ENCODE measurements around the gene URB1.

GRCh38 chr21:32322103-32322502 is 70.7 kb downstream of the URB1 start:
- TF ChIP-seq CTCF (IDR thresholded peaks at IDR 0.05) (no peak), RAD21 (conservative IDR thresholded peaks at IDR 0.05 in 1 of 2, IDR thresholded peaks at IDR 0.05 in 1 of 2) (no peak), SMC3 (IDR thresholded peaks at IDR 0.05) (no peak), POLR2A (IDR thresholded peaks at IDR 0.05; ENCODE audit: low read length) (no peak), HDAC2 (IDR thresholded peaks at IDR 0.05) (no peak), MAX (IDR thresholded peaks at IDR 0.05) (no peak), ELK1 (IDR thresholded peaks at IDR 0.05; ENCODE audit: low read depth, low read length) (no peak), CHD2 (IDR thresholded peaks at IDR 0.05; ENCODE audit: low read length, partially characterized antibody) (no peak), FOSB (CRISPR knock-in tag; IDR thresholded peaks at IDR 0.05) (no peak), MAZ (IDR thresholded peaks at IDR 0.05; ENCODE audit: borderline replicate concordance, low read depth, low read length) (no peak), BHLHE40 (IDR thresholded peaks at IDR 0.05; ENCODE audit: low read depth, low read length) (no peak)

Measured in A549 (cell line).